Measurements from ENCODE around the gene TNKS1BP1. TPM values are rescaled to one million over a fixed set of nuclear protein-coding genes. Genes with fewer than 3 reads are reported as not detected.
A peak's percentile ranks its signal among the peaks of the same experiment; 100 is the strongest.

Gene TNKS1BP1
- polyA plus RNA-seq, 2 donors = 114 to 249 TPM

- WGBS, 2 donors = 0% methylated on average over 59 to 69 of the region's 69 CpGs
- peaks cover 20 to 24% of the 10 kb centered on the region in 2 donors for H3K36me3 ChIP-seq (ENCODE audit: control insufficient read depth in 2 of 2, insufficient read depth in 2 of 2, low read length in 1 of 2)
- no peaks in the 10 kb centered on the region for H3K9me3 ChIP-seq (ENCODE audit: control insufficient read depth in 2 of 2, insufficient read depth in 1 of 2, low read depth in 1 of 2, low read length in 1 of 2)
- no peaks in the 10 kb centered on the region for H3K4me1 ChIP-seq (ENCODE audit: control insufficient read depth in 2 of 2, insufficient read depth in 2 of 2, low read length in 1 of 2)
- peak within 1 kb of the TSS; percentile 71 to 77 for H3K4me3 ChIP-seq (ENCODE audit: low read depth in 1 of 2, low read length in 2 of 2)
- no peaks in the 10 kb centered on the region for H3K27me3 ChIP-seq (ENCODE audit: control insufficient read depth in 1 of 2, insufficient read depth in 2 of 2, low read length in 2 of 2)
- H3K27ac ChIP-seq (ENCODE audit: low read depth in 2 of 2, low read length in 1 of 2) = peak within 1 kb of the TSS; percentile 82 to 83
These were observed 10.8 kb upstream of the TNKS1BP1 start, which contains the start of gene SSRP1 for GRCh38 chr11:57335343-57336110. SSRP1 (minus strand) TSS chr11:57335892; CDS start chr11:57335121, 771 bp downstream.

GRCh38 chr11:57335023-57335342, 10.2 kb upstream of the TNKS1BP1 start:
- H3K27ac ChIP-seq (ENCODE audit: low read depth in 2 of 2, low read length in 1 of 2) = peak overlapping the region; percentile 82 to 83
- no peaks in the 10 kb centered on the region for H3K9me3 ChIP-seq (ENCODE audit: control insufficient read depth in 2 of 2, insufficient read depth in 1 of 2, low read depth in 1 of 2, low read length in 1 of 2)
- H3K4me1 ChIP-seq (ENCODE audit: control insufficient read depth in 2 of 2, insufficient read depth in 2 of 2, low read length in 1 of 2) = no peaks in the 10 kb centered on the region
- H3K36me3 ChIP-seq (ENCODE audit: control insufficient read depth in 2 of 2, insufficient read depth in 2 of 2, low read length in 1 of 2) = peaks cover 22 to 30% of the 10 kb centered on the region in 2 donors
- WGBS, 2 donors = 2 to 3% methylated on average over 7 of the region's 7 CpGs
- H3K4me3 ChIP-seq (ENCODE audit: low read depth in 1 of 2, low read length in 2 of 2) = peak overlapping the region; percentile 71 to 77
- H3K27me3 ChIP-seq (ENCODE audit: control insufficient read depth in 1 of 2, insufficient read depth in 2 of 2, low read length in 2 of 2) = no peaks in the 10 kb centered on the region

GRCh38 chr11:57332694-57333440, 8.1 kb upstream of the TNKS1BP1 start:
- H3K4me3 ChIP-seq (ENCODE audit: low read depth in 1 of 2, low read length in 2 of 2) = no peak overlapping the region
- H3K4me1 ChIP-seq (ENCODE audit: control insufficient read depth in 2 of 2, insufficient read depth in 2 of 2, low read length in 1 of 2) = no peaks in the 10 kb centered on the region
- H3K36me3 ChIP-seq (ENCODE audit: control insufficient read depth in 2 of 2, insufficient read depth in 2 of 2, low read length in 1 of 2) = peaks cover 33 to 41% of the 10 kb centered on the region in 2 donors
- H3K27me3 ChIP-seq (ENCODE audit: control insufficient read depth in 1 of 2, insufficient read depth in 2 of 2, low read length in 2 of 2) = no peaks in the 10 kb centered on the region
- H3K9me3 ChIP-seq (ENCODE audit: control insufficient read depth in 2 of 2, insufficient read depth in 1 of 2, low read depth in 1 of 2, low read length in 1 of 2) = no peaks in the 10 kb centered on the region
- 88 to 93% methylated on average over 11 of the region's 11 CpGs for WGBS, 2 donors
- no peak overlapping the region for H3K27ac ChIP-seq (ENCODE audit: low read depth in 2 of 2, low read length in 1 of 2)

- WGBS, 2 donors = 91 to 92% methylated on average over 14 of the region's 14 CpGs
- Histone ChIP-seq H3K4me1 (ENCODE audit: control insufficient read depth in 2 of 2, insufficient read depth in 2 of 2, low read length in 1 of 2) (no peaks in the 10 kb centered on the region), H3K4me3 (ENCODE audit: low read depth in 1 of 2, low read length in 2 of 2) (no peak overlapping the region), H3K27ac (ENCODE audit: low read depth in 2 of 2, low read length in 1 of 2) (no peak overlapping the region), H3K36me3 (ENCODE audit: control insufficient read depth in 2 of 2, insufficient read depth in 2 of 2, low read length in 1 of 2) (peaks cover 38 to 45% of the 10 kb centered on the region in 2 donors), H3K27me3 (ENCODE audit: control insufficient read depth in 1 of 2, insufficient read depth in 2 of 2, low read length in 2 of 2) (no peaks in the 10 kb centered on the region), H3K9me3 (ENCODE audit: control insufficient read depth in 2 of 2, insufficient read depth in 1 of 2, low read depth in 1 of 2, low read length in 1 of 2) (no peaks in the 10 kb centered on the region)
These were observed 7.0 kb upstream of the TNKS1BP1 start for GRCh38 chr11:57331720-57332119.

- peaks cover 0 to 10% of the 10 kb centered on the region in 2 donors for H3K4me1 ChIP-seq (ENCODE audit: control insufficient read depth in 2 of 2, insufficient read depth in 2 of 2, low read length in 1 of 2)
- peaks cover 38 to 46% of the 10 kb centered on the region in 2 donors for H3K36me3 ChIP-seq (ENCODE audit: control insufficient read depth in 2 of 2, insufficient read depth in 2 of 2, low read length in 1 of 2)
- H3K4me3 ChIP-seq (ENCODE audit: low read depth in 1 of 2, low read length in 2 of 2) = no peak overlapping the region
- H3K27ac ChIP-seq (ENCODE audit: low read depth in 2 of 2, low read length in 1 of 2) = no peak overlapping the region
- WGBS, 2 donors = 88 to 89% methylated on average over 9 of the region's 9 CpGs
- H3K9me3 ChIP-seq (ENCODE audit: control insufficient read depth in 2 of 2, insufficient read depth in 1 of 2, low read depth in 1 of 2, low read length in 1 of 2) = no peaks in the 10 kb centered on the region
- no peaks in the 10 kb centered on the region for H3K27me3 ChIP-seq (ENCODE audit: control insufficient read depth in 1 of 2, insufficient read depth in 2 of 2, low read length in 2 of 2)
These were observed 5.3 kb upstream of the TNKS1BP1 start for GRCh38 chr11:57330029-57330428.

GRCh38 chr11:57327721-57328120, 3.0 kb upstream of the TNKS1BP1 start:
- Histone ChIP-seq H3K4me3 (ENCODE audit: low read depth in 1 of 2, low read length in 2 of 2) (no peak overlapping the region), H3K27ac (ENCODE audit: low read depth in 2 of 2, low read length in 1 of 2) (no peak overlapping the region), H3K27me3 (ENCODE audit: control insufficient read depth in 1 of 2, insufficient read depth in 2 of 2, low read length in 2 of 2) (no peaks in the 10 kb centered on the region), H3K9me3 (ENCODE audit: control insufficient read depth in 2 of 2, insufficient read depth in 1 of 2, low read depth in 1 of 2, low read length in 1 of 2) (no peaks in the 10 kb centered on the region), H3K4me1 (ENCODE audit: control insufficient read depth in 2 of 2, insufficient read depth in 2 of 2, low read length in 1 of 2) (peaks cover 2 to 15% of the 10 kb centered on the region in 2 donors), H3K36me3 (ENCODE audit: control insufficient read depth in 2 of 2, insufficient read depth in 2 of 2, low read length in 1 of 2) (peaks cover 35 to 38% of the 10 kb centered on the region in 2 donors)
- WGBS, 2 donors = 95 to 96% methylated on average over 5 of the region's 5 CpGs

- peaks cover 20 to 22% of the 10 kb centered on the region in 2 donors for H3K36me3 ChIP-seq (ENCODE audit: control insufficient read depth in 2 of 2, insufficient read depth in 2 of 2, low read length in 1 of 2)
- H3K4me3 ChIP-seq (ENCODE audit: low read depth in 1 of 2, low read length in 2 of 2) = peak overlapping the region; percentile 76 to 82
- 9 to 10% methylated on average over 6 of the region's 6 CpGs for WGBS, 2 donors
These were observed 940 bp upstream of the TNKS1BP1 start for GRCh38 chr11:57325735-57326048.

GRCh38 chr11:57324154-57324885, 432 bp downstream of the TNKS1BP1 start:
- H3K27ac ChIP-seq (ENCODE audit: low read depth in 2 of 2, low read length in 1 of 2) = peak overlapping the region; percentile 99
- 1 to 3% methylated on average over 35 to 62 of the region's 64 CpGs for WGBS, 2 donors
- peaks cover 15 to 18% of the 10 kb centered on the region in 2 donors for H3K36me3 ChIP-seq (ENCODE audit: control insufficient read depth in 2 of 2, insufficient read depth in 2 of 2, low read length in 1 of 2)
- no peaks in the 10 kb centered on the region for H3K9me3 ChIP-seq (ENCODE audit: control insufficient read depth in 2 of 2, insufficient read depth in 1 of 2, low read depth in 1 of 2, low read length in 1 of 2)
- H3K27me3 ChIP-seq (ENCODE audit: control insufficient read depth in 1 of 2, insufficient read depth in 2 of 2, low read length in 2 of 2) = no peaks in the 10 kb centered on the region
- peak overlapping the region; percentile 76 to 82 for H3K4me3 ChIP-seq (ENCODE audit: low read depth in 1 of 2, low read length in 2 of 2)
- H3K4me1 ChIP-seq (ENCODE audit: control insufficient read depth in 2 of 2, insufficient read depth in 2 of 2, low read length in 1 of 2) = peaks cover 9 to 25% of the 10 kb centered on the region in 2 donors

More at GRCh38 chr11:57325735-57326048, 940 bp upstream of the TNKS1BP1 start:
- Histone ChIP-seq H3K9me3 (ENCODE audit: control insufficient read depth in 2 of 2, insufficient read depth in 1 of 2, low read depth in 1 of 2, low read length in 1 of 2) (no peaks in the 10 kb centered on the region), H3K4me1 (ENCODE audit: control insufficient read depth in 2 of 2, insufficient read depth in 2 of 2, low read length in 1 of 2) (peaks cover 2 to 18% of the 10 kb centered on the region in 2 donors), H3K27me3 (ENCODE audit: control insufficient read depth in 1 of 2, insufficient read depth in 2 of 2, low read length in 2 of 2) (no peaks in the 10 kb centered on the region), H3K27ac (ENCODE audit: low read depth in 2 of 2, low read length in 1 of 2) (peak overlapping the region; percentile 99)

GRCh38 chr11:57323855-57324153, 948 bp downstream of the TNKS1BP1 start:
- peak overlapping the region; percentile 99 for H3K27ac ChIP-seq (ENCODE audit: low read depth in 2 of 2, low read length in 1 of 2)
- no peaks in the 10 kb centered on the region for H3K27me3 ChIP-seq (ENCODE audit: control insufficient read depth in 1 of 2, insufficient read depth in 2 of 2, low read length in 2 of 2)
- WGBS, 2 donors = 13 to 20% methylated on average over 9 of the region's 9 CpGs
- H3K9me3 ChIP-seq (ENCODE audit: control insufficient read depth in 2 of 2, insufficient read depth in 1 of 2, low read depth in 1 of 2, low read length in 1 of 2) = no peaks in the 10 kb centered on the region
- peaks cover 13 to 21% of the 10 kb centered on the region in 2 donors for H3K36me3 ChIP-seq (ENCODE audit: control insufficient read depth in 2 of 2, insufficient read depth in 2 of 2, low read length in 1 of 2)
- H3K4me1 ChIP-seq (ENCODE audit: control insufficient read depth in 2 of 2, insufficient read depth in 2 of 2, low read length in 1 of 2) = peaks cover 11 to 25% of the 10 kb centered on the region in 2 donors
- H3K4me3 ChIP-seq (ENCODE audit: low read depth in 1 of 2, low read length in 2 of 2) = peak overlapping the region; percentile 76 to 82
